K562 (cell line): Measurements from ENCODE around the gene FKBP9. TPM values are rescaled to one million over a fixed set of nuclear protein-coding genes. Genes with fewer than 3 reads are reported as not detected.

Source experiments
- ARHGAP35 ChIP-seq: fragments of 450-650 bp; IDR thresholded peaks from 2 replicates; pipeline ENCODE4 v1.6.1; 2018; ENCODE audit not compliant: partially characterized antibody
- CAMTA2 ChIP-seq: fragments of 250-450 bp; sonication (Bioruptor Pico); conservative IDR thresholded peaks from 2 replicates; pipeline ENCODE4 v1.5.1; 2022
- CEBPG ChIP-seq, 3 experiments: fragments of 200-800 bp in 1 of 3; sonication (Bioruptor generic) in 1 of 3; sonication (generic) in 1 of 3; formaldehyde crosslinking in 1 of 3; IDR thresholded peaks in 2 of 3; conservative IDR thresholded peaks in 1 of 3; 2 replicates each; pipeline versions ENCODE4 v1.6.1 to v1.8.0; 2016 to 2022; ENCODE audit warnings: missing compliant biosample characterization in 2 of 3, missing genetic modification characterization in 2 of 3, mild to moderate bottlenecking in 1 of 3, missing genetic modification reagents in 1 of 3
- CEBPZ ChIP-seq: fragments of 150-350 bp; IDR thresholded peaks from 2 replicates; pipeline ENCODE4 v1.6.1; 2014; ENCODE audit warnings: low read depth, mild to moderate bottlenecking, low read length, borderline replicate concordance
- KDM4B ChIP-seq, 2 experiments: fragments of 450-650 bp in 1 of 2; sonication (generic) in 1 of 2; IDR thresholded peaks; 2 replicates each; pipeline ENCODE4 v1.6.1; 2016 to 2017; ENCODE audit warnings: borderline replicate concordance in 2 of 2, antibody characterized with exemption in 1 of 2, low read depth in 1 of 2, mild to moderate bottlenecking in 1 of 2
- NUFIP1 ChIP-seq: fragments of 450-650 bp; IDR thresholded peaks from 2 replicates; pipeline ENCODE4 v1.6.1; 2018; ENCODE audit not compliant: partially characterized antibody
- PHB2 ChIP-seq: fragments of 450-650 bp; IDR thresholded peaks from 2 replicates; pipeline ENCODE4 v1.6.1; 2017; ENCODE audit warnings: low read depth
- SAP30 ChIP-seq: fragments of 200-600 bp; sonication (generic); IDR thresholded peaks from 2 replicates; pipeline ENCODE4 v1.6.1; 2012; ENCODE audit warnings: borderline replicate concordance, low read depth, mild to moderate bottlenecking, moderate library complexity, low read length, control low read depth, inconsistent platforms; ENCODE audit not compliant: insufficient read depth, poor library complexity, severe bottlenecking
- ZBTB40 ChIP-seq, 2 experiments: fragments of 450-650 bp in 1 of 2; sonication (generic) in 1 of 2; formaldehyde crosslinking in 1 of 2; IDR thresholded peaks; 2 replicates each; pipeline versions ENCODE4 v1.7.1 to v1.9.0; 2016 to 2022; ENCODE audit warnings: inconsistent platforms in 1 of 2, mild to moderate bottlenecking in 1 of 2, missing genetic modification reagents in 1 of 2
- ZNF584 ChIP-seq: fragments of 200-800 bp; sonication (Bioruptor generic); IDR thresholded peaks from 2 replicates; pipeline ENCODE4 v1.6.1; 2016; ENCODE audit warnings: low read depth, mild to moderate bottlenecking, missing genetic modification characterization, missing compliant biosample characterization
- ZNF740 ChIP-seq, 3 experiments: fragments of 200-800 bp in 1 of 3; sonication (Bioruptor generic) in 1 of 3; sonication (generic) in 1 of 3; formaldehyde crosslinking in 1 of 3; IDR thresholded peaks; 2 replicates each; pipeline versions ENCODE4 v1.6.1 to v1.8.0; 2016 to 2022; ENCODE audit warnings: mild to moderate bottlenecking in 2 of 3, missing compliant biosample characterization in 2 of 3, missing genetic modification characterization in 2 of 3, missing genetic modification reagents in 1 of 3
- polyA plus RNA-seq, 8 experiments: library from polyadenylated mRNA; depleted of rRNA in 4 of 8; stranded (reverse) in 5 of 8; unstranded in 3 of 8; fragments of >200 nt; fragmentation: Nextera tagmentation in 2 of 8; fragmentation: Illumina TruSeq in 1 of 8; extraction: Ambion mirVana in 2 of 8; extraction: Trizol in 1 of 8; gene quantifications; 2 replicates each; pipeline versions ENCODE4 v1.2.1 to v1.2.3, GENCODE V29; 2011 to 2014; ENCODE audit warnings: inconsistent platforms in 1 of 8, missing spikeins in 1 of 8
- total RNA-seq, 7 experiments: library from RNA; depleted of rRNA in 6 of 7; stranded (reverse); fragments of >200 nt in 6 of 7; fragmentation: Illumina TruSeq in 2 of 7; extraction: Trizol in 2 of 7; gene quantifications; 2 replicates each; pipeline versions ENCODE4 v1.2.1 to v1.2.3, GENCODE V29; 2011 to 2021; ENCODE audit warnings: low replicate concordance in 1 of 7

The FKBP9 gene
- total and polyA plus RNA-seq, 9 of the 15 experiments (the other 6 are each of a cell fraction or from before 2014, with no cell fraction given) = 5.9 to 23.7 (median 15.8) TPM

- TF ChIP-seq ZBTB40 (IDR thresholded peaks at IDR 0.05) (0 out of 2 replicates have a peak, but pooled peaks have one; percentile 25), ZBTB40 (CRISPR knock-in tag; IDR thresholded peaks at IDR 0.05) (no peak), PHB2 (no peak), ZNF584 (CRISPR knock-in tag) (no peak), NUFIP1 (no peak), SAP30 (no peak), KDM4B (IDR thresholded peaks at IDR 0.05; ENCODE audit: borderline replicate concordance in 2 of 2, low read depth in 1 of 2) (peak in 1 of 2 experiments; percentile 51; a peak in 1 of 4 replicates), ARHGAP35 (no peak), CEBPG (CRISPR knock-in tag; IDR thresholded peaks at IDR 0.05) (no peak), CEBPG (tag; conservative IDR thresholded peaks at IDR 0.05 in 1 of 2, IDR thresholded peaks at IDR 0.05 in 1 of 2) (no peak), CEBPZ (no peak), ZNF740 (CRISPR knock-in tag; IDR thresholded peaks at IDR 0.05) (no peak), ZNF740 (tag; IDR thresholded peaks at IDR 0.05) (no peak), CAMTA2 (no peak)
These were observed at the start of gene FKBP9 (continued) for GRCh38 chr7:32957326-32958045.
